Stomach smooth muscle (tissue), 2 donors: Measurements from ENCODE around the gene TFDP1.

ENCODE experiments used
- H3K27ac ChIP-seq: one replicate; pipeline ENCODE4 v1.7.0; 2013; ENCODE audit warnings: mild to moderate bottlenecking, low read length, inconsistent platforms
- H3K27me3 ChIP-seq, 2 donors: one replicate each; pipeline ENCODE4 v1.7.0; 2013; ENCODE audit warnings: low read length in 2 of 2; ENCODE audit not compliant: insufficient read depth in 2 of 2, control insufficient read depth in 1 of 2
- H3K36me3 ChIP-seq, 2 donors: one replicate each; pipeline ENCODE4 v1.7.0; 2013; ENCODE audit warnings: low read length in 2 of 2; ENCODE audit not compliant: control insufficient read depth in 2 of 2, insufficient read depth in 2 of 2
- H3K4me1 ChIP-seq: one replicate; pipeline ENCODE4 v1.7.0; 2013; ENCODE audit warnings: low read length; ENCODE audit not compliant: control insufficient read depth, insufficient read depth
- H3K4me3 ChIP-seq, 2 donors: one replicate each; pipeline ENCODE4 v1.7.0; 2013; ENCODE audit warnings: low read length in 2 of 2
- H3K9ac ChIP-seq, 2 donors: one replicate each; pipeline ENCODE4 v1.7.0; 2013; ENCODE audit warnings: low read length in 2 of 2, mild to moderate bottlenecking in 1 of 2
- H3K9me3 ChIP-seq, 2 donors: one replicate each; pipeline ENCODE4 v1.7.0; 2013; ENCODE audit warnings: low read length in 2 of 2; ENCODE audit not compliant: control insufficient read depth in 2 of 2
- donor health status: healthy.
- donor health status: Pancreatic carcinoma.

The TFDP1 gene

DNA sequence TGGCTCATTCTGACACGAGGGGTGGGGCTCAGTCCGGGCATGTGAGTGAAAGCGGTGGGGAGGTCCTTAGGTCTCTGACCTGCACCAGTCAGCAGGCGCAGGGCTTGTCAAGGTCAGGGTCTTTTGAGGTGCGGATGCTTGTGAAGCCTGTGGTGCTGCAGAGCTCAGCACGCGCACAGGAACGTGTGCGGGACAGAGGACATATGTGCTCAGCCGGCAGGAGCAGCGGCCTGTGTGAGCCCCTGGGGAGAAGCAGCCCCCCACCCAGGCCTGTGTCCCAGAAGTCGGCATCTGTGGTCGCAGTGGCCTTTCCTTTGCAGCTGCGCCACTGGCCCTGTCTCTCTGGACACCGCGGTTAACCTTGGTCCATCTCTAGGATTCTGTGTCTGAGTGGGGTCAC is 42.6 kb downstream of the TFDP1 start:
- H3K36me3 ChIP-seq = peaks cover 15 to 19% of the 10 kb centered on the region in 2 donors

GRCh38 chr13:113628291-113629270 is 44.0 kb downstream of the TFDP1 start:
- Histone ChIP-seq H3K4me3 (no peak overlapping the region), H3K4me1 (no peaks in the 10 kb centered on the region), H3K9ac (no peak overlapping the region), H3K27ac (no peak overlapping the region), H3K36me3 (peaks cover 14 to 18% of the 10 kb centered on the region in 2 donors), H3K9me3 (no peaks in the 10 kb centered on the region), H3K27me3 (no peaks in the 10 kb centered on the region)

More for the DNA sequence above, 42.6 kb downstream of the TFDP1 start:
- no peaks in the 10 kb centered on the region for H3K9me3 ChIP-seq
- no peak overlapping the region for H3K9ac ChIP-seq
- no peaks in the 10 kb centered on the region for H3K27me3 ChIP-seq
- H3K4me3 ChIP-seq = no peak overlapping the region
- H3K27ac ChIP-seq = no peak overlapping the region
- H3K4me1 ChIP-seq = no peaks in the 10 kb centered on the region

GRCh38 chr13:113629866-113630265 is 45.3 kb downstream of the TFDP1 start:
- Histone ChIP-seq H3K4me3 (no peak overlapping the region), H3K4me1 (no peaks in the 10 kb centered on the region), H3K27ac (no peak overlapping the region), H3K9me3 (no peaks in the 10 kb centered on the region), H3K36me3 (peaks cover 16 to 23% of the 10 kb centered on the region in 2 donors), H3K27me3 (no peaks in the 10 kb centered on the region), H3K9ac (no peak overlapping the region)

DNA sequence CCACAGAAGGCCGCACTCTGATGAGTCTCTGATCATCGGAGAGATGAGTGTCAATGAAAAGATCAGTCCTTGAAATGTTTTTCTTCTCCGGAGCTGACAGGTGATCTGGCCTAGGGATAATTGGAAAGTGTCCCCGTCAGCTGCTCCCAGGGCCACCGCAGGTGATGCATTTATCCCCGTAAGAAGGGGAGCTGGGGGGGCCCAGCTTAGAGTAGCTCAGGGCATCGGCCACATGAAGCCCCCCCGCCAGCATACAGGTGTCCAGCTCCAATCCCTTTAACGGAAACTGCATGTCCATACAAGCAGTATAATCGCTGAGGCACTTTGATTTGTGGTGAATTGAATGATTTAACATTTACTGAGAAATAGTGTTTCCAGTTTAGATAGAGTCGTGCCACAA is 45.7 kb downstream of the TFDP1 start:
- H3K27me3 ChIP-seq = no peaks in the 10 kb centered on the region
- peaks cover 19 to 28% of the 10 kb centered on the region in 2 donors for H3K36me3 ChIP-seq
- no peak overlapping the region for H3K27ac ChIP-seq

DNA sequence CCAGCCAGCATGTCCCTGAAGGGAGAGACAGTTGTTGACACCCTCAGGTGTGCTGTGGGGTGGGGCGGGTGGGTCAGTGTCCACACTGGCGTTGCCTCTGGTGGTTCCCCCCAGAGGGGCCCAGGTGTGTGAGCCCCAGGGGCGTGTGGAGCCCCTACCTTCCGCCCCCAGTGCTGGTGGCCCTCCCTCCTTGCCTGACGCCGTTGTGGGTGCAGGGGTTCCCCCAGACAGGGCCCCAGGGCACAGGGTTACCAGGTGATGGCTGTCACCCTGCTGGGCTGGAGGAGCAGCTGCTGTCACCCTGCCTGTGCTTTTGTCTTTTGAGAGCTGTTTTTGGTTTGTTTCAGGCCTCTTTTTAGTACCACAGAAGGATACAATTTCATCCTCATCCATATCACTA is 46.3 kb downstream of the TFDP1 start:
- Histone ChIP-seq H3K9me3 (no peaks in the 10 kb centered on the region), H3K27me3 (no peaks in the 10 kb centered on the region), H3K36me3 (peaks cover 23 to 33% of the 10 kb centered on the region in 2 donors), H3K27ac (no peak overlapping the region), H3K4me1 (no peaks in the 10 kb centered on the region), H3K9ac (no peak overlapping the region), H3K4me3 (no peak overlapping the region)

More for the DNA sequence above, 45.7 kb downstream of the TFDP1 start:
- H3K9me3 ChIP-seq = no peaks in the 10 kb centered on the region
- no peak overlapping the region for H3K9ac ChIP-seq
- no peaks in the 10 kb centered on the region for H3K4me1 ChIP-seq
- H3K4me3 ChIP-seq = no peak overlapping the region

- Histone ChIP-seq H3K27me3 (no peaks in the 10 kb centered on the region), H3K9ac (no peak overlapping the region), H3K27ac (no peak overlapping the region), H3K4me1 (no peaks in the 10 kb centered on the region), H3K36me3 (peaks cover 30 to 39% of the 10 kb centered on the region in 2 donors), H3K4me3 (no peak overlapping the region), H3K9me3 (no peaks in the 10 kb centered on the region)
These were observed 47.0 kb downstream of the TFDP1 start for GRCh38 chr13:113631341-113632095.

DNA sequence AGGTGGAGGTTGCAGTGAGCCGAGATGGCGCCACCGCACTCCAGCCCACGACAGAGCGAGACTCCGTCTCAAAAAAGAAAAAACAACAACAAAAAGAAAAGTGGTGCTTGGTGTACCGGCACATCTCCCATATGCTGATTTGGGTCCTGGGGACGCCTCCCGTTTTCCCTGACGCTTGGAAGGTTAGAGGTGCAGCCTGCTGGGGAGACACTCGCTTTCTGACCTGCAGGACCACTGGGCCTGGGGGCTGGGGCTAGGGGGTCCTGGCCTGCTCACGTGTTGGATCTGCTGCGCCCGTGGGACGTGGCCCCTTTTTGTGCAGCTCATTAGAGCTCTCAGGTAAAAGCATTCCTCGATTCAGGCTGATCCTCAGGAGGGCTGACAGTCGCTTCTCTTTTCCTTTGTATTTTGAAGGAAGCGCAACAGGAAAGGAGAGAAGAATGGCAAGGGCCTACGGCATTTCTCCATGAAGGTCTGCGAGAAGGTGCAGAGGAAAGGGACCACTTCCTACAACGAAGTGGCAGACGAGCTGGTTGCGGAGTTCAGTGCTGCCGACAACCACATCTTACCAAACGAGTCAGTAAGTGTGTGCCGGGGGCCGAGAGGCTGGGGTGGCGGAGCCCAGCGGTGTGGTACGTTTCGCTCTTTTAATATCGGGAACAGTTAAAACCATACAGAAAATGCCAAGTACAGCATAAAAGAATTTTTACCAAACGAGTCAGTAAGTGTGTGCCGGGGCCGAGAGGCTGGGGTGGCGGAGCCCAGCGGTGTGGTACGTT is 48.3 kb downstream of the TFDP1 start:
- Histone ChIP-seq H3K27me3 (no peaks in the 10 kb centered on the region), H3K4me3 (no peak overlapping the region), H3K9me3 (no peaks in the 10 kb centered on the region), H3K27ac (no peak overlapping the region), H3K36me3 (peaks cover 43 to 48% of the 10 kb centered on the region in 2 donors), H3K4me1 (no peaks in the 10 kb centered on the region), H3K9ac (no peak overlapping the region)

DNA sequence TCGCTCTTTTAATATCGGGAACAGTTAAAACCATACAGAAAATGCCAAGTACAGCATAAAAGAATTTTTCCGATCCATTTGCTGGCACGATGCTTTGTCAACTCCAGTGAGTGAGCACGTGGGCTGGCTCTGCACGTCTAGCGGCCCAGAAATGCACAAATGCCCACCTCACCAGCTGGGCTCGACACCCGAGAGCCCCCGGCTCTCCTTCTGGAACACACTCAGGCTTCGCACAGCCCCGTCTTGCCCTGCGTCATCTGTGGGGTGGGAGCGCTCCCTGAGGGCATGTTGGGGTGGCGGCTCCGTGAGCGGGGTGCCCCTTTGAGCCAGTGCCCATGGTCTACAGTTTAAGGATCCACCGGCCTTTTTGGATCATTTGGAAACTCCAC is 48.9 kb downstream of the TFDP1 start:
- Histone ChIP-seq H3K27ac (no peak overlapping the region), H3K4me1 (no peaks in the 10 kb centered on the region), H3K4me3 (no peak overlapping the region), H3K36me3 (peaks cover 46 to 52% of the 10 kb centered on the region in 2 donors), H3K9me3 (no peaks in the 10 kb centered on the region), H3K9ac (no peak overlapping the region), H3K27me3 (no peaks in the 10 kb centered on the region)

DNA sequence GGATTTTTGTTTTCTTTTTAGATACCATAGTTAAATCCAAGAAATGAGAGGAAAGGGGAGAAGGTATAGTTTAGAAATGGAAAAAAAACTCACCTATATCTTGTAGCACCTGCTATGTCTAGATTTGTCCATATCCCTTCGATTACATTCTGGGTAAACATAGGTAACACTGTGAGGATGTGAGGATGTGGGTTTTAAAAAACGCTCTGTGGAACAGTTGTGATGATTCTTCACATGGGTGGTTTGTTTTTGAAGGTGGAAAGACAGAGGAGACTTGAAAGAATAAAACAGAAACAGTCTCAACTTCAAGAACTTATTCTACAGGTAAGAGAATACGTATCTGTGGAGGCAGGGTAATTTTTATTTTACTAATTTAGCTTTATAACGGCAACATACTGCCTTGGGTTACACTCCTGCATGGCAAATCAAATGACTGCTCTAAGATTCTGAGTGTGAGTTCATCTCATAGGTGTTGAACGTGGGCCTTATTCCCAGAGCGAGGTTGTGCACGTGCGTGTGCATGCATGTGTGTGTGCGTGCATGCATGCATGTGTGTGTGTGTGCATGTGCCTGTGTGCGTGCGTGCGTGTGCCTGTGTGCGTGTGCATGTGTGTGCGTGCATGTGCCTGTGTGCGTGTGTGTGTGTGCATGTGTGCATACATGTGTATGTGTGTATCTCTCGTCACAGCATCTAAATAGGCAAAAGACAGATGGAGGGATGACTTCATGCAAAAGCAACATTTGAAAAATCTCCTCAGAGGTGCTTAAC is 49.9 kb downstream of the TFDP1 start:
- no peaks in the 10 kb centered on the region for H3K27me3 ChIP-seq
- H3K36me3 ChIP-seq = peaks cover 46 to 55% of the 10 kb centered on the region in 2 donors

GRCh38 chr13:113635048-113635420 is 50.5 kb downstream of the TFDP1 start:
- H3K9ac ChIP-seq = no peak overlapping the region
- peaks cover 49 to 55% of the 10 kb centered on the region in 2 donors for H3K36me3 ChIP-seq
- no peaks in the 10 kb centered on the region for H3K9me3 ChIP-seq
- H3K4me1 ChIP-seq = peaks cover 9% of the 10 kb centered on the region
- H3K27ac ChIP-seq = no peak overlapping the region
- H3K4me3 ChIP-seq = no peak overlapping the region
- H3K27me3 ChIP-seq = no peaks in the 10 kb centered on the region

More for the DNA sequence above, 49.9 kb downstream of the TFDP1 start:
- no peak overlapping the region for H3K9ac ChIP-seq
- no peak overlapping the region for H3K27ac ChIP-seq
- H3K4me1 ChIP-seq = peaks cover 3% of the 10 kb centered on the region
- no peaks in the 10 kb centered on the region for H3K9me3 ChIP-seq
- H3K4me3 ChIP-seq = no peak overlapping the region
